Panc1 (cell line): ENCODE results near the gene DHRS13. TPM values are rescaled to one million over a fixed set of nuclear protein-coding genes. Genes with fewer than 3 reads are reported as not detected.

ENCODE experiments used
- ATAC-seq: fragments of 200-7000 bp; cut with Tn5 transposase; 2 replicates; pipeline ENCODE4 v1.9.1; 2020; ENCODE audit warnings: mild to moderate bottlenecking, moderate library complexity
- BruUV-seq: library from RNA; stranded (reverse); fragments of 400-500 nt; replicated peaks from 2 replicates; lab custom pipeline; 2021; lab: Mats Ljungman, UMichigan
- CTCF ChIA-PET: fragments of 300-600 bp; sonication (Branson Sonifier 250); formaldehyde crosslinking; loops from one replicate; lab custom pipeline; 2022; ENCODE audit warnings: antibody characterized with exemption; lab: Charles Lee
- POLR2A ChIA-PET: fragments of 300-600 bp; sonication (Branson Sonifier 250); formaldehyde crosslinking; loops from one replicate; lab custom pipeline; 2022; ENCODE audit warnings: antibody characterized with exemption; lab: Charles Lee
- DNase-seq: peaks from one replicate; pipeline ENCODE4 v3.0.0-alpha.2; 2010; ENCODE audit warnings: low read depth, low spot score
- H3K27ac ChIP-seq: 2 replicates; pipeline ENCODE4 v1.5.1; 2011; ENCODE audit warnings: mild to moderate bottlenecking, low read length, inconsistent platforms
- H3K27me3 ChIP-seq: fragments of 200-500 bp; sonication (Bioruptor generic); 2 replicates; pipeline ENCODE4 v1.6.0; 2014; ENCODE audit warnings: low read length, inconsistent platforms; ENCODE audit not compliant: control insufficient read depth, insufficient read depth
- H3K36me3 ChIP-seq: fragments of 200-500 bp; sonication (Bioruptor generic); 2 replicates; pipeline ENCODE4 v1.5.1; 2014; ENCODE audit warnings: inconsistent platforms, mild to moderate bottlenecking, low read length, moderate library complexity; ENCODE audit not compliant: control insufficient read depth, insufficient read depth
- H3K4me1 ChIP-seq: 2 replicates; pipeline ENCODE4 v1.5.1; 2011; ENCODE audit warnings: inconsistent platforms, mild to moderate bottlenecking, low read length, moderate library complexity; ENCODE audit not compliant: control insufficient read depth, insufficient read depth
- H3K4me3 ChIP-seq, 2 experiments: 2 replicates each; pipeline ENCODE4 v1.5.1; 2011 to 2012; ENCODE audit warnings: low read depth in 2 of 2, low read length in 2 of 2, mild to moderate bottlenecking in 2 of 2, inconsistent platforms in 1 of 2, moderate library complexity in 1 of 2
- H3K9me3 ChIP-seq: fragments of 200-500 bp; sonication (Bioruptor generic); 2 replicates; pipeline ENCODE4 v1.5.1; 2014; ENCODE audit warnings: low read depth, mild to moderate bottlenecking, inconsistent platforms, low read length, moderate library complexity; ENCODE audit not compliant: control insufficient read depth, insufficient read depth
- CTCF ChIP-seq: fragments of 450-650 bp; IDR thresholded peaks from 2 replicates; pipeline ENCODE4 v1.5.1; 2017; ENCODE audit warnings: mild to moderate bottlenecking
- POLR2AphosphoS5 ChIP-seq: IDR thresholded peaks from 2 replicates; pipeline ENCODE4 v1.6.1; 2012; ENCODE audit warnings: mild to moderate bottlenecking, low read depth, low read length, moderate library complexity
- SIN3A ChIP-seq: IDR thresholded peaks from 2 replicates; pipeline ENCODE4 v1.6.1; 2012; ENCODE audit warnings: low read depth, mild to moderate bottlenecking, low read length, moderate library complexity, borderline replicate concordance; ENCODE audit not compliant: insufficient read depth
- TCF7L2 ChIP-seq: IDR thresholded peaks from 2 replicates; pipeline ENCODE4 v1.6.1; 2011; ENCODE audit warnings: mild to moderate bottlenecking, low read depth, low read length, inconsistent platforms
- in situ Hi-C: cut with HindIII; loops from 2 replicates; pipeline ENCODE4 v1.10.0; 2016; ENCODE audit warnings: low sequenced_read_pairs, low pct_unique_long_range_greater_than_20kb
- intact Hi-C: fragments of 100-400 bp; cut with micrococcal nuclease; formaldehyde crosslinking; loops from one replicate; pipeline ENCODE4 v1.10.0; 2022; ENCODE audit not compliant: unreplicated experiment
- total RNA-seq: library from RNA; stranded (reverse); gene quantifications from one replicate; pipeline ENCODE4 v1.2.1, GENCODE V29; 2021; ENCODE audit not compliant: unreplicated experiment
- TF ChIP-seq, protein P1 (sequence below), 2 experiments: IDR thresholded peaks; 2 replicates each; pipeline ENCODE4 v1.6.1; 2011 to 2012; ENCODE audit warnings: low read depth in 2 of 2, control low read depth in 1 of 2, low read length in 1 of 2, mild to moderate bottlenecking in 1 of 2, moderate library complexity in 1 of 2; ENCODE audit not compliant: insufficient read depth in 1 of 2

Gene DHRS13
- total RNA-seq, 1 experiment from 2014 or later = 5.2 TPM

- in situ Hi-C loops (no loop called here), intact Hi-C loops (no loop called here)
- ChIA-PET POLR2A (interaction anchor here (0.6 kb wide), 2 partner anchors 10 to 24 kb away, joined by 3 to 5 read pairs; no protein-coding TSS in a partner anchor), CTCF (interaction anchor here (0.8 kb wide), 1 partner anchor 23 kb away, joined by 3 read pairs; no protein-coding TSS in a partner anchor)
- ATAC-seq (no peak), DNase-seq (no peak)
- TF ChIP-seq CTCF = no peak
- TF ChIP-seq POLR2AphosphoS5 = no peak
- no peak for TF ChIP-seq TCF7L2
- no peak for TF ChIP-seq SIN3A
- TF ChIP-seq, protein P1, sequence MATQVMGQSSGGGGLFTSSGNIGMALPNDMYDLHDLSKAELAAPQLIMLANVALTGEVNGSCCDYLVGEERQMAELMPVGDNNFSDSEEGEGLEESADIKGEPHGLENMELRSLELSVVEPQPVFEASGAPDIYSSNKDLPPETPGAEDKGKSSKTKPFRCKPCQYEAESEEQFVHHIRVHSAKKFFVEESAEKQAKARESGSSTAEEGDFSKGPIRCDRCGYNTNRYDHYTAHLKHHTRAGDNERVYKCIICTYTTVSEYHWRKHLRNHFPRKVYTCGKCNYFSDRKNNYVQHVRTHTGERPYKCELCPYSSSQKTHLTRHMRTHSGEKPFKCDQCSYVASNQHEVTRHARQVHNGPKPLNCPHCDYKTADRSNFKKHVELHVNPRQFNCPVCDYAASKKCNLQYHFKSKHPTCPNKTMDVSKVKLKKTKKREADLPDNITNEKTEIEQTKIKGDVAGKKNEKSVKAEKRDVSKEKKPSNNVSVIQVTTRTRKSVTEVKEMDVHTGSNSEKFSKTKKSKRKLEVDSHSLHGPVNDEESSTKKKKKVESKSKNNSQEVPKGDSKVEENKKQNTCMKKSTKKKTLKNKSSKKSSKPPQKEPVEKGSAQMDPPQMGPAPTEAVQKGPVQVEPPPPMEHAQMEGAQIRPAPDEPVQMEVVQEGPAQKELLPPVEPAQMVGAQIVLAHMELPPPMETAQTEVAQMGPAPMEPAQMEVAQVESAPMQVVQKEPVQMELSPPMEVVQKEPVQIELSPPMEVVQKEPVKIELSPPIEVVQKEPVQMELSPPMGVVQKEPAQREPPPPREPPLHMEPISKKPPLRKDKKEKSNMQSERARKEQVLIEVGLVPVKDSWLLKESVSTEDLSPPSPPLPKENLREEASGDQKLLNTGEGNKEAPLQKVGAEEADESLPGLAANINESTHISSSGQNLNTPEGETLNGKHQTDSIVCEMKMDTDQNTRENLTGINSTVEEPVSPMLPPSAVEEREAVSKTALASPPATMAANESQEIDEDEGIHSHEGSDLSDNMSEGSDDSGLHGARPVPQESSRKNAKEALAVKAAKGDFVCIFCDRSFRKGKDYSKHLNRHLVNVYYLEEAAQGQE (IDR thresholded peaks at IDR 0.05; ENCODE audit: insufficient read depth in 1 of 2, low read depth in 2 of 2, low read length in 1 of 2) = no peak
- BruUV-seq = TSS peak; percentile 48
- H3K4me1 ChIP-seq = peaks cover 41% of the 10 kb centered on the region
- no peaks in the 10 kb centered on the region for H3K36me3 ChIP-seq
- H3K27me3 ChIP-seq = no peaks in the 10 kb centered on the region
- H3K4me3 ChIP-seq = no peak overlapping the region
- no peak overlapping the region for H3K27ac ChIP-seq
- no peaks in the 10 kb centered on the region for H3K9me3 ChIP-seq
These were observed 35.7 kb upstream of the DHRS13 start for GRCh38 chr17:28938552-28938951.

DNA sequence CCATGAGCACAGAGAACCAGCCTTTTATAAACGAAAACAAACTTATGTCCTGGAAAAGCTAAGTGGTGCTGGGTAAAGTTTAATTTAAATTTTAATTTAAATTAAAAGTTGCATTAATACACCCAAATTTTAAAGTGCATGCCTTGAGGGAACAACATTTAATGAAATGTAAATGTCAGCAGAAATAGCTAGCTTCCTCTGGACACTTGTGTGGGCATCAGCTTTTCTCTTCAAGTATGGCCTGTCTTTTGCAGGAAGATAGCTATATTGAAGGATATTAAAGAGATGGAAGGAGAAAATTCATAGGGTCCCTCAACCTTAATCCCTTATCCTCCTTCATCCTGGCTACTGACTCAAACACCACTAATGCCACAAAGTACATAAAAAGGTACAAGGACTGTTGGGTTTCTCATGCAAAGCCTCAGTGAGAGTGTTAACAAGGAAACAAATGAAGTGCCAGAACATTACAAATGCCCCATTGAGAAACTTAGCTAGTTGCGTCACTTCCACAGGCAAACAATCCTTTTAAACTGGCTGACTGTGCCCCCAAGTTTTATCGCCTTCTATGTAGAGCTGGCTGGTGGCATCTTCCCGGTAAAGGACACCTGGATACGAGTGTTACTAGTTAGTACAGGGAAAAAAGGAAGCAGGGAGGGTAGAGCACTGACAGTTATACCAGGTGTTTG lies 34.3 kb upstream of the DHRS13 start:
- ChIA-PET CTCF (interaction anchor here (0.6 kb wide), 1 partner anchor 168 kb away, joined by 5 read pairs; no protein-coding TSS in a partner anchor), POLR2A (interaction anchor here (0.6 kb wide), 1 partner anchor 161 kb away, joined by 3 read pairs; no protein-coding TSS in a partner anchor)
- H3K9me3 ChIP-seq = no peaks in the 10 kb centered on the region
- no peak overlapping the region for H3K4me3 ChIP-seq
- DNase-seq (no peak), ATAC-seq (no peak)
- TF ChIP-seq CTCF = no peak
- TF ChIP-seq POLR2AphosphoS5 = no peak
- TF ChIP-seq, protein P1 (IDR thresholded peaks at IDR 0.05; ENCODE audit: insufficient read depth in 1 of 2, low read depth in 2 of 2, low read length in 1 of 2) = no peak
- no peak for TF ChIP-seq SIN3A
- no peak for TF ChIP-seq TCF7L2
- peaks cover 41% of the 10 kb centered on the region for H3K4me1 ChIP-seq
- H3K36me3 ChIP-seq = no peaks in the 10 kb centered on the region
- in situ Hi-C loops (no loop called here), intact Hi-C loops (no loop called here)
- no peaks in the 10 kb centered on the region for H3K27me3 ChIP-seq
- no TSS peak for BruUV-seq
- H3K27ac ChIP-seq = no peak overlapping the region
